ENCODE data around the gene GMDS.

DNA sequence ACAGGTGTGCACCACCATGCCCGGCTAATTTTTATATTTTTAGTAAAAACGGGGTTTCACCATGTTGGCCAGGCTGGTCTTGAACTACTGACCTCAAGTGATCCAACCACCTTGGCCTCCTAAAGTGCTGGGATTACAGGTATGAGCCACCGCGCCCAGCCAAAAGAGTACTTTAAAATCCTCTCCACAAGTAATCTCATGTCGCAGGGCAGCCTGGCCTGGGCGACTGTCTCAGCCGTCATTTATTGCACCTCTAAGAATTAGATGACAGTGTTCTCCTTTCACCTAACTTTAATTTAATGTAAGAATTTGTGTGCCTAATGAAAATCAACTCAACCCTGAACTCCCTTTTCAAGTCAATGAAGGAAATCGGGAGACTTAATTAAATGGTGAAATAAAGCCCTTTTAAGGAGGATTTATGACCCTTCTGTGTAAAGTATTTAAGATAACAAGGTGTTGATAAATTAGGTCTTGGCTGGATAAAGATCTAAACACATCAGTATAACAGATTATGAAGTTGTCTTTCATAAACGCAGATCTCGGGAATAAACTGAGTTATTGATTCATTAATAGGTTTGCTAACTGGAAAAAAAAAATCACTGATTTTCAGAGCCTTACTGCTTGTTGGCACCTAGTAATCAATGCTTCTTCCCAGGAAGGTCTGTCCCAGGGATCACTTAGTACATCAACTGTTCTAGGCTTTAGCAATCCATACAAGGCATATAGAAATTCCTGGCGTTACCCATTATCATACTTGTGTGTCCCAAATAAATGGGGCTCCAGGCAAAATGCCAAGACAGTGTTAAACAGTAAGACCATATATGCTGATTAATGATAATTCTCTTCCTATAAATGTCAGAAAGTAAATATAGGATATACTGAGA, 209.3 kb downstream of the GMDS start:
- no peak for TF ChIP-seq CTCF (IDR thresholded peaks at IDR 0.05; ENCODE audit: low read depth, low read length)
- TF ChIP-seq EZH2phosphoT487 (IDR thresholded peaks at IDR 0.05; ENCODE audit: low read depth), result no peak

Measured in OCI-LY3 (cell line).